IMR-90 (cell line): ENCODE results near the gene BCL2L11. TPM values are rescaled to one million over a fixed set of nuclear protein-coding genes. Genes with fewer than 3 reads are reported as not detected.

ENCODE experiments used
- ATAC-seq: fragments of 200-7000 bp; cut with Tn5 transposase; 2 replicates; pipeline ENCODE4 v1.9.1; 2020; ENCODE audit warnings: low read depth, mild to moderate bottlenecking, moderate library complexity
- BruUV-seq: library from RNA; stranded (reverse); fragments of 400-500 nt; replicated peaks from 2 replicates; lab custom pipeline; 2021; lab: Mats Ljungman, UMichigan
- CTCF ChIA-PET: fragments of 300-600 bp; formaldehyde crosslinking; extraction: SDS; loops from one replicate; lab custom pipeline; 2021; ENCODE audit warnings: antibody characterized with exemption; lab: Yijun Ruan, JAX
- POLR2A ChIA-PET: fragments of 300-600 bp; sonication (Branson Sonifier 250); formaldehyde crosslinking; loops from one replicate; lab custom pipeline; 2022; ENCODE audit warnings: antibody characterized with exemption; ENCODE audit not compliant: unreplicated experiment; lab: Charles Lee
- DNase-seq: peaks from one replicate; pipeline ENCODE4 v3.0.0; 2013
- H2AFZ ChIP-seq: replicated peaks from 2 replicates; pipeline ENCODE3; 2013; ENCODE audit warnings: low read length, mild to moderate bottlenecking; ENCODE audit not compliant: poor library complexity
- H2AK5ac ChIP-seq: 2 replicates; pipeline ENCODE4 v1.6.1; 2013; ENCODE audit warnings: low read depth, low read length, inconsistent platforms
- H2AK9ac ChIP-seq: replicated peaks from 2 replicates; pipeline ENCODE3; 2013; ENCODE audit warnings: mild to moderate bottlenecking, low read depth, low read length, moderate library complexity; ENCODE audit not compliant: poor library complexity
- H2BK120ac ChIP-seq: 2 replicates; pipeline ENCODE4 v1.6.1; 2013; ENCODE audit warnings: low read depth, low read length, inconsistent platforms
- H2BK15ac ChIP-seq: 3 replicates; pipeline ENCODE4 v1.6.1; 2013; ENCODE audit warnings: low read depth, low read length, inconsistent platforms
- H2BK20ac ChIP-seq: 2 replicates; pipeline ENCODE4 v1.6.1; 2013; ENCODE audit warnings: low read depth, mild to moderate bottlenecking, inconsistent platforms, low read length, moderate library complexity
- H2BK5ac ChIP-seq: 2 replicates; pipeline ENCODE4 v1.6.1; 2013; ENCODE audit warnings: mild to moderate bottlenecking, low read depth, low read length, inconsistent platforms; ENCODE audit not compliant: poor library complexity, severe bottlenecking
- H3K14ac ChIP-seq: replicated peaks from 2 replicates; pipeline ENCODE4 v1.6.1; 2013; ENCODE audit warnings: low read depth, low read length, inconsistent platforms
- H3K18ac ChIP-seq: 2 replicates; pipeline ENCODE4 v1.6.1; 2013; ENCODE audit warnings: low read depth, low read length, control low read depth
- H3K23ac ChIP-seq: 2 replicates; pipeline ENCODE4 v1.6.1; 2013; ENCODE audit warnings: low read depth, low read length, inconsistent platforms
- H3K27ac ChIP-seq: 2 replicates; pipeline ENCODE4 v1.5.1; 2013; ENCODE audit warnings: mild to moderate bottlenecking, control low read depth, low read length; ENCODE audit not compliant: insufficient read depth
- H3K27me3 ChIP-seq: 2 replicates; pipeline ENCODE4 v1.6.1; 2013; ENCODE audit warnings: low read length; ENCODE audit not compliant: control insufficient read depth, insufficient read depth
- H3K36me3 ChIP-seq: 2 replicates; pipeline ENCODE4 v1.6.1; 2013; ENCODE audit warnings: low read length, mixed read lengths; ENCODE audit not compliant: control insufficient read depth, insufficient read depth
- H3K4ac ChIP-seq: 2 replicates; pipeline ENCODE4 v1.6.1; 2013; ENCODE audit warnings: low read depth, low read length, inconsistent platforms
- H3K4me1 ChIP-seq: 2 replicates; pipeline ENCODE4 v1.6.1; 2013; ENCODE audit warnings: low read length, mixed read lengths; ENCODE audit not compliant: control insufficient read depth, insufficient read depth
- H3K4me2 ChIP-seq: 2 replicates; pipeline ENCODE4 v1.6.1; 2013; ENCODE audit warnings: low read depth, mild to moderate bottlenecking, control low read depth, low read length, moderate library complexity
- H3K4me3 ChIP-seq: 2 replicates; pipeline ENCODE4 v1.5.1; 2013; ENCODE audit warnings: low read depth, mild to moderate bottlenecking, control low read depth, low read length, moderate library complexity; ENCODE audit not compliant: insufficient read depth
- H3K56ac ChIP-seq: 2 replicates; pipeline ENCODE4 v1.6.1; 2013; ENCODE audit warnings: low read length, inconsistent platforms; ENCODE audit not compliant: insufficient read depth; ENCODE audit errors: extremely low read depth
- H3K79me1 ChIP-seq, 2 experiments: 2 replicates each; pipeline ENCODE4 v1.6.1; 2013; ENCODE audit warnings: low read length in 2 of 2, inconsistent platforms in 1 of 2, low read depth in 1 of 2
- H3K9ac ChIP-seq: 2 replicates; pipeline ENCODE4 v1.6.1; 2013; ENCODE audit warnings: low read depth, low read length, control low read depth
- H3K9me1 ChIP-seq: 2 replicates; pipeline ENCODE4 v1.6.1; 2013; ENCODE audit warnings: low read length, inconsistent platforms; ENCODE audit not compliant: insufficient read depth
- H3K9me3 ChIP-seq: 2 replicates; pipeline ENCODE4 v1.6.1; 2013; ENCODE audit warnings: low read length; ENCODE audit not compliant: control insufficient read depth, insufficient read depth
- H4K20me1 ChIP-seq: 2 replicates; pipeline ENCODE4 v1.6.1; 2013; ENCODE audit warnings: low read length, inconsistent platforms; ENCODE audit not compliant: insufficient read depth
- H4K5ac ChIP-seq: 2 replicates; pipeline ENCODE4 v1.6.1; 2013; ENCODE audit warnings: mild to moderate bottlenecking, low read depth, low read length, control low read depth
- H4K8ac ChIP-seq, 2 experiments: 2 replicates each; pipeline ENCODE4 v1.6.1; 2013; ENCODE audit warnings: low read depth in 2 of 2, low read length in 2 of 2, control low read depth in 1 of 2, inconsistent platforms in 1 of 2
- H4K91ac ChIP-seq: 2 replicates; pipeline ENCODE4 v1.6.1; 2013; ENCODE audit warnings: low read depth, low read length, inconsistent platforms; ENCODE audit not compliant: insufficient read depth
- CEBPB ChIP-seq: IDR thresholded peaks from 2 replicates; pipeline ENCODE4 v1.6.1; 2012; ENCODE audit warnings: low read depth, low read length, improper control_type of control experiment
- FOS ChIP-seq: fragments of 150-350 bp; IDR thresholded peaks from 2 replicates; pipeline ENCODE4 v1.6.1; 2016; ENCODE audit warnings: low read depth, low read length
- MAFK ChIP-seq: IDR thresholded peaks from 2 replicates; pipeline ENCODE4 v1.6.1; 2012; ENCODE audit warnings: low read depth, low read length, improper control_type of control experiment
- MAZ ChIP-seq: IDR thresholded peaks from 2 replicates; pipeline ENCODE4 v1.6.1; 2012; ENCODE audit warnings: low read depth, mild to moderate bottlenecking, low read length, improper control_type of control experiment, moderate library complexity, borderline replicate concordance
- MXI1 ChIP-seq: IDR thresholded peaks from 2 replicates; pipeline ENCODE4 v1.6.1; 2012; ENCODE audit warnings: low read depth, mild to moderate bottlenecking, low read length, moderate library complexity, borderline replicate concordance
- NFE2L2 ChIP-seq: fragments of 150-350 bp; IDR thresholded peaks from 2 replicates; pipeline ENCODE4 v1.6.1; 2016; ENCODE audit warnings: low read depth, mild to moderate bottlenecking, low read length
- POLR2A ChIP-seq: IDR thresholded peaks from 2 replicates; pipeline ENCODE4 v1.6.1; 2012; ENCODE audit warnings: mild to moderate bottlenecking, low read depth, low read length
- RCOR1 ChIP-seq: IDR thresholded peaks from 2 replicates; pipeline ENCODE4 v1.6.1; 2012; ENCODE audit warnings: mild to moderate bottlenecking, low read length, improper control_type of control experiment; ENCODE audit not compliant: insufficient replicate concordance
- RFX5 ChIP-seq: IDR thresholded peaks from 2 replicates; pipeline ENCODE4 v1.8.0; 2012; ENCODE audit warnings: low read depth, mild to moderate bottlenecking, low read length, moderate library complexity
- SMC3 ChIP-seq: fragments of 150-350 bp; IDR thresholded peaks from 2 replicates; pipeline ENCODE4 v1.6.1; 2016; ENCODE audit warnings: low read depth, mild to moderate bottlenecking, antibody characterized with exemption, low read length, moderate library complexity
- USF2 ChIP-seq: fragments of 150-350 bp; IDR thresholded peaks from 2 replicates; pipeline ENCODE4 v1.6.1; 2017; ENCODE audit warnings: mild to moderate bottlenecking, antibody characterized with exemption, low read length, low read depth
- WGBS, 2 experiments: methylation state at CpG; one replicate each; pipeline versions ENCODE4 v1.1.5 to v1.1.7; 2013; ENCODE audit warnings: missing lambda C conversion rate in 2 of 2; ENCODE audit not compliant: insufficient read length in 1 of 2; ENCODE audit errors: extremely low coverage in 2 of 2; 5-methylcytosine and 5-hydroxymethylcytosine counted together
- dilution Hi-C: fragments of 300-500 bp; cut with HindIII; formaldehyde crosslinking; loops from one replicate; pipeline ENCODE4 v1.14.3; 2018; ENCODE audit warnings: low sequenced_read_pairs; ENCODE audit not compliant: unreplicated experiment
- in situ Hi-C: fragments of 300-500 bp; cut with MboI; formaldehyde crosslinking; loops from 3 replicates; pipeline ENCODE4 v1.14.3; 2019; ENCODE audit warnings: low sequenced_read_pairs, inconsistent platforms, mixed read lengths
- intact Hi-C: fragments of 100-400 bp; cut with micrococcal nuclease; formaldehyde crosslinking; loops from 2 replicates; pipeline ENCODE4 v1.10.0; 2022
- polyA plus RNA-seq, 3 experiments: library from polyadenylated mRNA; depleted of rRNA; stranded (reverse); fragments of >200 nt; gene quantifications; 2 replicates each; pipeline ENCODE4 v1.2.3, GENCODE V29; 2012; ENCODE audit warnings: low replicate concordance in 1 of 3
- total RNA-seq: library from RNA; depleted of rRNA; stranded (reverse); fragments of >200 nt; gene quantifications from 2 replicates; pipeline ENCODE4 v1.2.3, GENCODE V29; 2012
- TF ChIP-seq, protein P1 (sequence below): fragments of 150-350 bp; IDR thresholded peaks from 2 replicates; pipeline ENCODE4 v1.6.1; 2016; ENCODE audit warnings: low read depth, mild to moderate bottlenecking, low read length, moderate library complexity, borderline replicate concordance

BCL2L11 gene
- total and polyA plus RNA-seq, 2 of the 4 experiments (the other 2 are of a cell fraction), result 1.1 to 1.7 TPM

- ATAC-seq (no peak), DNase-seq (no peak)
- TF ChIP-seq MAFK, result no peak
- TF ChIP-seq MAZ, result no peak
- TF ChIP-seq, protein P1, sequence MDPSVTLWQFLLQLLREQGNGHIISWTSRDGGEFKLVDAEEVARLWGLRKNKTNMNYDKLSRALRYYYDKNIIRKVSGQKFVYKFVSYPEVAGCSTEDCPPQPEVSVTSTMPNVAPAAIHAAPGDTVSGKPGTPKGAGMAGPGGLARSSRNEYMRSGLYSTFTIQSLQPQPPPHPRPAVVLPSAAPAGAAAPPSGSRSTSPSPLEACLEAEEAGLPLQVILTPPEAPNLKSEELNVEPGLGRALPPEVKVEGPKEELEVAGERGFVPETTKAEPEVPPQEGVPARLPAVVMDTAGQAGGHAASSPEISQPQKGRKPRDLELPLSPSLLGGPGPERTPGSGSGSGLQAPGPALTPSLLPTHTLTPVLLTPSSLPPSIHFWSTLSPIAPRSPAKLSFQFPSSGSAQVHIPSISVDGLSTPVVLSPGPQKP, result no peak
- TF ChIP-seq FOS, result no peak
- no peak for TF ChIP-seq RFX5
- TF ChIP-seq USF2, result no peak
- TF ChIP-seq RCOR1, result no peak
- TF ChIP-seq NFE2L2, result no peak
- no peak for TF ChIP-seq POLR2A
- TF ChIP-seq SMC3, result no peak
- TF ChIP-seq CEBPB, result no peak
- TF ChIP-seq MXI1, result no peak
- Histone ChIP-seq H2BK15ac (no peak overlapping the region), H4K91ac (no peak overlapping the region), H2BK120ac (no peak overlapping the region), H3K56ac (no peak overlapping the region; the same call in 1 of the 2 replicates), H3K18ac (no peak overlapping the region), H3K4me2 (no peak overlapping the region), H4K5ac (no peak overlapping the region), H4K8ac (no peak overlapping the region), H3K9me1 (no peaks in the 10 kb centered on the region), H2AK5ac (no peak overlapping the region), H3K4me1 (peaks cover 1% of the 10 kb centered on the region; the same call in 1 of the 2 replicates), H3K9ac (no peak overlapping the region), H3K4ac (no peak overlapping the region), H2BK5ac (no peak overlapping the region), H2AK9ac (no peak overlapping the region), H2BK20ac (no peak overlapping the region), H3K27ac (no peak overlapping the region), H3K9me3 (peaks cover 5% of the 10 kb centered on the region; the same call in 1 of the 2 replicates), H3K27me3 (no peaks in the 10 kb centered on the region), H3K36me3 (peaks cover 14% of the 10 kb centered on the region), H3K4me3 (no peak overlapping the region), H3K14ac (no peak overlapping the region), H2AFZ (no peak overlapping the region), H4K20me1 (peaks cover 18% of the 10 kb centered on the region), H3K23ac (no peak overlapping the region), H3K79me1 (peaks cover 3 to 16% of the 10 kb centered on the region in 2 experiments; a peak in 1 of 4 replicates)
- CTCF ChIA-PET, result interaction anchor here (0.6 kb wide), 1 partner anchor 43 kb away, joined by 3 read pairs; no protein-coding TSS in a partner anchor
- no CpG with 5 or more reads among the region's 1 CpG for WGBS, 2 experiments
- in situ Hi-C loops (no loop called here), intact Hi-C loops (no loop called here), dilution Hi-C loops (no loop called here)
- BruUV-seq, result no TSS peak
- POLR2A ChIA-PET, result no interaction called here
These were observed 89.3 kb downstream of the BCL2L11 start for GRCh38 chr2:111210036-111210435.
